ENCODE results near the gene PTPN6.
A peak's percentile ranks its signal among the peaks of the same experiment; 100 is the strongest.

The PTPN6 gene

GRCh38 chr12:6980075-6980474 is 28.9 kb downstream of the PTPN6 start:
- no peak for ATAC-seq
- H3K9me3 Mint-ChIP-seq = no peaks in the 10 kb centered on the region
- no peaks in the 10 kb centered on the region for H3K27me3 Mint-ChIP-seq
- peaks cover 5% of the 10 kb centered on the region for H3K4me1 Mint-ChIP-seq
- H3K27ac Mint-ChIP-seq = no peak overlapping the region
- peaks cover 61% of the 10 kb centered on the region for H3K36me3 Mint-ChIP-seq
- no peak overlapping the region for H3K4me3 Mint-ChIP-seq

GRCh38 chr12:6980740-6981139 is 29.6 kb downstream of the PTPN6 start:
- H3K9me3 Mint-ChIP-seq = no peaks in the 10 kb centered on the region
- H3K36me3 Mint-ChIP-seq = peaks cover 60% of the 10 kb centered on the region
- peaks cover 4% of the 10 kb centered on the region for H3K4me1 Mint-ChIP-seq
- no peak overlapping the region for H3K27ac Mint-ChIP-seq
- no peaks in the 10 kb centered on the region for H3K27me3 Mint-ChIP-seq
- ATAC-seq = no peak
- H3K4me3 Mint-ChIP-seq = no peak overlapping the region

- ATAC-seq = no peak
- H3K27ac Mint-ChIP-seq = no peak overlapping the region
- H3K9me3 Mint-ChIP-seq = no peaks in the 10 kb centered on the region
- no peak overlapping the region for H3K4me3 Mint-ChIP-seq
- H3K27me3 Mint-ChIP-seq = no peaks in the 10 kb centered on the region
- peaks cover 55% of the 10 kb centered on the region for H3K36me3 Mint-ChIP-seq
- no peaks in the 10 kb centered on the region for H3K4me1 Mint-ChIP-seq
These were observed 30.2 kb downstream of the PTPN6 start for GRCh38 chr12:6981152-6982052.

GRCh38 chr12:6982532-6982931 is 31.4 kb downstream of the PTPN6 start:
- Mint-ChIP-seq H3K27ac (no peak overlapping the region), H3K36me3 (peaks cover 52% of the 10 kb centered on the region), H3K4me3 (no peak overlapping the region), H3K27me3 (no peaks in the 10 kb centered on the region), H3K4me1 (no peaks in the 10 kb centered on the region), H3K9me3 (no peaks in the 10 kb centered on the region)
- no peak for ATAC-seq

- peaks cover 27% of the 10 kb centered on the region for H3K36me3 Mint-ChIP-seq
- H3K4me1 Mint-ChIP-seq = no peaks in the 10 kb centered on the region
- H3K9me3 Mint-ChIP-seq = no peaks in the 10 kb centered on the region
- H3K4me3 Mint-ChIP-seq = no peak overlapping the region
- H3K27ac Mint-ChIP-seq = no peak overlapping the region
- ATAC-seq = no peak
- H3K27me3 Mint-ChIP-seq = no peaks in the 10 kb centered on the region
These were observed 36.9 kb downstream of the PTPN6 start for GRCh38 chr12:6987956-6988553.

- no peak overlapping the region for H3K4me3 Mint-ChIP-seq
- H3K9me3 Mint-ChIP-seq = no peaks in the 10 kb centered on the region
- ATAC-seq = no peak
- H3K4me1 Mint-ChIP-seq = no peaks in the 10 kb centered on the region
- no peak overlapping the region for H3K27ac Mint-ChIP-seq
- peaks cover 35% of the 10 kb centered on the region for H3K36me3 Mint-ChIP-seq
- H3K27me3 Mint-ChIP-seq = no peaks in the 10 kb centered on the region
These were observed 44.9 kb downstream of the PTPN6 start for GRCh38 chr12:6996040-6996441.

GRCh38 chr12:6998715-6999451 is 47.7 kb downstream of the PTPN6 start:
- no peaks in the 10 kb centered on the region for H3K9me3 Mint-ChIP-seq
- no peak for ATAC-seq
- peaks cover 39% of the 10 kb centered on the region for H3K36me3 Mint-ChIP-seq
- no peaks in the 10 kb centered on the region for H3K27me3 Mint-ChIP-seq
- H3K4me1 Mint-ChIP-seq = no peaks in the 10 kb centered on the region
- no peak overlapping the region for H3K27ac Mint-ChIP-seq
- no peak overlapping the region for H3K4me3 Mint-ChIP-seq

- peaks cover 28% of the 10 kb centered on the region for H3K36me3 Mint-ChIP-seq
- no peak for ATAC-seq
- H3K9me3 Mint-ChIP-seq = no peaks in the 10 kb centered on the region
- H3K4me3 Mint-ChIP-seq = no peak overlapping the region
- no peak overlapping the region for H3K27ac Mint-ChIP-seq
- peaks cover 15% of the 10 kb centered on the region for H3K4me1 Mint-ChIP-seq
- H3K27me3 Mint-ChIP-seq = no peaks in the 10 kb centered on the region
These were observed 50.9 kb downstream of the PTPN6 start for GRCh38 chr12:7001921-7002591.

GRCh38 chr12:7004287-7004803 is 53.2 kb downstream of the PTPN6 start:
- peak overlapping the region; percentile 27 for H3K27ac Mint-ChIP-seq

GRCh38 chr12:7004840-7005239 is 53.7 kb downstream of the PTPN6 start:
- Mint-ChIP-seq H3K36me3 (peaks cover 35% of the 10 kb centered on the region), H3K9me3 (no peaks in the 10 kb centered on the region), H3K4me1 (peaks cover 15% of the 10 kb centered on the region), H3K27ac (peak overlapping the region; percentile 27), H3K4me3 (no peak overlapping the region), H3K27me3 (no peaks in the 10 kb centered on the region)
- ATAC-seq = no peak

More at GRCh38 chr12:7004287-7004803, 53.2 kb downstream of the PTPN6 start:
- Mint-ChIP-seq H3K27me3 (no peaks in the 10 kb centered on the region), H3K4me1 (peaks cover 15% of the 10 kb centered on the region), H3K36me3 (peaks cover 32% of the 10 kb centered on the region), H3K4me3 (no peak overlapping the region), H3K9me3 (no peaks in the 10 kb centered on the region)
- ATAC-seq = no peak

GRCh38 chr12:7005311-7005710 is 54.2 kb downstream of the PTPN6 start:
- Mint-ChIP-seq H3K4me1 (peaks cover 18% of the 10 kb centered on the region), H3K36me3 (peaks cover 40% of the 10 kb centered on the region), H3K27ac (peak overlapping the region; percentile 27), H3K4me3 (no peak overlapping the region), H3K9me3 (no peaks in the 10 kb centered on the region), H3K27me3 (no peaks in the 10 kb centered on the region)
- ATAC-seq = no peak

GRCh38 chr12:7006639-7007038 is 55.5 kb downstream of the PTPN6 start:
- ATAC-seq = no peak
- Mint-ChIP-seq H3K36me3 (peaks cover 38% of the 10 kb centered on the region), H3K9me3 (no peaks in the 10 kb centered on the region), H3K4me1 (peaks cover 20% of the 10 kb centered on the region), H3K4me3 (no peak overlapping the region), H3K27ac (no peak overlapping the region), H3K27me3 (no peaks in the 10 kb centered on the region)

- Mint-ChIP-seq H3K27ac (no peak overlapping the region), H3K36me3 (peaks cover 42% of the 10 kb centered on the region)
- ATAC-seq = no peak
These were observed 57.7 kb downstream of the PTPN6 start for GRCh38 chr12:7008864-7009263.

GRCh38 chr12:7009512-7009911 is 58.4 kb downstream of the PTPN6 start:
- no peak overlapping the region for H3K4me3 Mint-ChIP-seq
- no peak overlapping the region for H3K27ac Mint-ChIP-seq
- no peaks in the 10 kb centered on the region for H3K27me3 Mint-ChIP-seq
- no peak for ATAC-seq
- H3K36me3 Mint-ChIP-seq = peaks cover 39% of the 10 kb centered on the region
- H3K9me3 Mint-ChIP-seq = no peaks in the 10 kb centered on the region
- peaks cover 23% of the 10 kb centered on the region for H3K4me1 Mint-ChIP-seq

More at GRCh38 chr12:7008864-7009263, 57.7 kb downstream of the PTPN6 start:
- no peaks in the 10 kb centered on the region for H3K27me3 Mint-ChIP-seq
- no peak overlapping the region for H3K4me3 Mint-ChIP-seq
- no peaks in the 10 kb centered on the region for H3K9me3 Mint-ChIP-seq
- peaks cover 24% of the 10 kb centered on the region for H3K4me1 Mint-ChIP-seq
